Progenitor cell of endocrine pancreas (in vitro differentiated cells): ENCODE measurements around the gene ATG10. TPM values are rescaled to one million over a fixed set of nuclear protein-coding genes. Genes with fewer than 3 reads are reported as not detected.
A peak's percentile ranks its signal among the peaks of the same experiment; 100 is the strongest.
"Not testable (repeated sequence)": the region's sequence is repeated elsewhere in the genome, so short reads cannot be mapped to it uniquely, and the experiment has no call there.

Source experiments
- DNase-seq: peaks from one replicate; pipeline ENCODE4 v3.0.0; 2021; ENCODE audit warnings: low spot score; ENCODE audit not compliant: unreplicated experiment
- H3K27ac Mint-ChIP-seq: 2 replicates; pipeline ENCODE4 v1.8.0; 2021; ENCODE audit warnings: mild to moderate bottlenecking, moderate library complexity, mixed read lengths
- H3K27me3 Mint-ChIP-seq: 2 replicates; pipeline ENCODE4 v1.8.0; 2021; ENCODE audit warnings: mixed read lengths
- H3K36me3 Mint-ChIP-seq: 2 replicates; pipeline ENCODE4 v1.8.0; 2022; ENCODE audit warnings: mixed read lengths; ENCODE audit not compliant: insufficient read depth
- H3K4me1 Mint-ChIP-seq: 2 replicates; pipeline ENCODE4 v1.8.0; 2021; ENCODE audit warnings: low read depth, mixed read lengths
- H3K4me3 Mint-ChIP-seq: 2 replicates; pipeline ENCODE4 v1.8.0; 2021; ENCODE audit warnings: low read depth, mild to moderate bottlenecking, moderate library complexity, mixed read lengths
- H3K9me3 Mint-ChIP-seq: 2 replicates; pipeline ENCODE4 v1.8.0; 2021; ENCODE audit warnings: low read depth, mixed read lengths
- total RNA-seq: library from RNA; stranded (reverse); gene quantifications from 2 replicates; pipeline ENCODE4 v1.2.1, GENCODE V29; 2021
- TF ChIP-seq, protein P1 (sequence below): fragments of 200-600 bp; sonication (generic); IDR thresholded peaks from one replicate; pipeline ENCODE4 v1.5.0; 2021; ENCODE audit warnings: antibody characterized with exemption, mild to moderate bottlenecking; ENCODE audit not compliant: unreplicated experiment

Gene ATG10
- total RNA-seq, 1 donor from 2014 or later: 10.8 TPM

DNA sequence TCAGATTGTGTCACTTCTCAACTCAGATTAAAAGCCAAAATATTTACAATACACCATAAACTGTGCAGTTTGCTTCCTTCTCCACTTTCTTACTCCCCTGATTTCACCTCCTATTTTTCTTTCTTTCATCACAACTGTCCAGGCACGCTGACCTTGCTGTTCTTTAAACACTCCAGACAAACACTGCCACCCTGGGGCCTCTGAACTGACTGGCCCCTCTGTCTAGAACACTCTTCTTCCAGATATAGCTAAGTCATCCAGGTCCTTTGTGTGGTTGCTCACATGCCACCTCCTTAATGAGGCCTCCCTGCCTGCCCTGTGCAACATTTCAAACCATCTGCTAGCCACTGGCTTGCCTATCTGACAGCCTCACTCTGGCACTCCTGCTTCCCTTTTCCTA lies 46.6 kb downstream of the ATG10 start:
- TF ChIP-seq, protein P1, sequence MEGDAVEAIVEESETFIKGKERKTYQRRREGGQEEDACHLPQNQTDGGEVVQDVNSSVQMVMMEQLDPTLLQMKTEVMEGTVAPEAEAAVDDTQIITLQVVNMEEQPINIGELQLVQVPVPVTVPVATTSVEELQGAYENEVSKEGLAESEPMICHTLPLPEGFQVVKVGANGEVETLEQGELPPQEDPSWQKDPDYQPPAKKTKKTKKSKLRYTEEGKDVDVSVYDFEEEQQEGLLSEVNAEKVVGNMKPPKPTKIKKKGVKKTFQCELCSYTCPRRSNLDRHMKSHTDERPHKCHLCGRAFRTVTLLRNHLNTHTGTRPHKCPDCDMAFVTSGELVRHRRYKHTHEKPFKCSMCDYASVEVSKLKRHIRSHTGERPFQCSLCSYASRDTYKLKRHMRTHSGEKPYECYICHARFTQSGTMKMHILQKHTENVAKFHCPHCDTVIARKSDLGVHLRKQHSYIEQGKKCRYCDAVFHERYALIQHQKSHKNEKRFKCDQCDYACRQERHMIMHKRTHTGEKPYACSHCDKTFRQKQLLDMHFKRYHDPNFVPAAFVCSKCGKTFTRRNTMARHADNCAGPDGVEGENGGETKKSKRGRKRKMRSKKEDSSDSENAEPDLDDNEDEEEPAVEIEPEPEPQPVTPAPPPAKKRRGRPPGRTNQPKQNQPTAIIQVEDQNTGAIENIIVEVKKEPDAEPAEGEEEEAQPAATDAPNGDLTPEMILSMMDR: no peak
- peak overlapping the region; percentile 33 for H3K27ac Mint-ChIP-seq
- H3K27me3 Mint-ChIP-seq: no peaks in the 10 kb centered on the region
- H3K4me1 Mint-ChIP-seq: peaks cover 20% of the 10 kb centered on the region
- peaks cover 17% of the 10 kb centered on the region for H3K36me3 Mint-ChIP-seq
- DNase-seq: no peak
- peaks cover 20% of the 10 kb centered on the region for H3K9me3 Mint-ChIP-seq
- H3K4me3 Mint-ChIP-seq: no peak overlapping the region

DNA sequence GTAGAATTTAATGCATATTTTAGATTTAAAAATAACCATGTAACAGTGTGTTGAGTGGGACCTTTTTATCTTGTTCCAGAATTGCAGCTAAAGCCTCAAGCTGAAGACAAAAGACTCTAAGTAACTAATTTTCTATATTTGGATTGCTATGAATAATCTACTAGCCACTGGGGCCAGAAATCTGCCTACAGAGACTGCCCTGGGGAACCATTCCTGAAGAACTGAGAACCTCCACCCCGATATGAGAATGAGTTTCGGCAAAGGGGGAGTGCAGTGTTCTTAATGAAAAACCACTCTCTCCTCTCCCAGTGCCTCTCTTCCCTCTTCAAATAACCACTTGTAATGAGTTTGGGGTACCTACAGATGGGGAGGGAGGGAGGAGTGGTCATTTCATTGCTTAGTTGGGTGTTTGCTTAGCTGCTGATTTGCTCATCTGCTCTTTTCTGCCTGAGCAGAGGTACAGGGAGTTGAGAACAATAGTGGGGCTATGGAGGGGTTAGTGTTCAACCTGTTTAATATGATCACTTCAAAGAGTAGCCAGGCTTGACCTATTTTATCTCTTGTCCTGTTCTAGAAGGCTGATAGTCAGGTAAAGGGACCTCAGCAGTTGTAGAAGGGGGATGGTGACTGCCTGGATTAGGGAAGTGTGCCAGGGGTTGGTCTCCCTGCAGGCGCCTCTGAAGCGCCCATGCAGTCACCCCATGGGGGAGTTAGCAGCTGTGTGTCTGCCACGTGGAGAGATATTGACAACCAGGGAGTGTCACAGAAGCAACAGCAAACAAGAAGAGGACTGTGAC lies 47.7 kb downstream of the ATG10 start:
- no peaks in the 10 kb centered on the region for H3K27me3 Mint-ChIP-seq
- H3K9me3 Mint-ChIP-seq: peaks cover 16% of the 10 kb centered on the region
- H3K4me1 Mint-ChIP-seq: peaks cover 20% of the 10 kb centered on the region
- TF ChIP-seq, protein P1: no peak
- no peak for DNase-seq
- H3K36me3 Mint-ChIP-seq: peaks cover 16% of the 10 kb centered on the region
- no peak overlapping the region for H3K4me3 Mint-ChIP-seq
- peak overlapping the region; percentile 72 for H3K27ac Mint-ChIP-seq

DNA sequence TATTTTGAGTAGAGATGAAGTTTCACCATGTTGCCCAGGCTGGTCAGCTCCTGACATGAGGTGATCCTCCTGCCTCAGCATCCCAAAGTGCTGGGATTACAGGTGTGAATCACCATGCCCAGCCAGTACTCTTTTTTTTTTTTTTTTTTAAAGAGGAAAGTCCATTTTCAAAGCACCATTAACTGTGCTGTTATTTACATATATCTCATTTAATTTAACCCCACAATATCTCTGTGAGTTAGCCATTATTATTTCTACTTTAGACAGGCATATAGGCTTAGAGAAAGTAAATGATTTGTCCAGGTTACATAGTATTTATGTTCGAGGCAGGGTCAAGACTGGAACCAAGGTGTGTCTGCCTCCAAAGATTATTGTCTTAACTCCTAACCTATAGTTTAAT lies 50.7 kb downstream of the ATG10 start:
- Mint-ChIP-seq H3K4me3 (no peak overlapping the region), H3K27me3 (no peaks in the 10 kb centered on the region), H3K27ac (no peak overlapping the region), H3K4me1 (peaks cover 23% of the 10 kb centered on the region), H3K36me3 (peaks cover 1% of the 10 kb centered on the region), H3K9me3 (no peaks in the 10 kb centered on the region)
- no peak for DNase-seq
- TF ChIP-seq, protein P1: no peak

DNA sequence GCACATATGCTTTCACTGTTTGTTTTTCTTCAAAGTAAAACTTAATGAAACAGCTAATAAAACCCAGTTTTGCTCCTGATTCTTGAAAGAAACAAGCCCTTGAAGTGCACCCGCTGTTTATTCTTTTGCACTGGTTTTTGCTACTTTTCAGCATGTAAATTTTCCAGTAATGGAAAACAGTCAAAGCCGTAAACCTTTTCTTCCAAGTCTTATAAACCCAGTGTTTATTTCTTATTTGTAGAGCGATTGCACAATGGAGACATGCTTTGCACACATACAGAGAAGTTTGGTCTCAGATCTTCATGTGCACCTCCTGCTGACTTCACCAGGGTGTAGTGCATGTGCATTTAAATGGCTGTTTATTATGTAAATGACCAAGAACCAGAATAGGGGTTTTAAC lies 51.8 kb downstream of the ATG10 start:
- H3K4me1 Mint-ChIP-seq: peaks cover 16% of the 10 kb centered on the region
- H3K27me3 Mint-ChIP-seq: no peaks in the 10 kb centered on the region
- TF ChIP-seq, protein P1: no peak
- H3K9me3 Mint-ChIP-seq: no peaks in the 10 kb centered on the region
- peaks cover 1% of the 10 kb centered on the region for H3K36me3 Mint-ChIP-seq
- H3K4me3 Mint-ChIP-seq: no peak overlapping the region
- H3K27ac Mint-ChIP-seq: no peak overlapping the region
- DNase-seq: no peak

DNA sequence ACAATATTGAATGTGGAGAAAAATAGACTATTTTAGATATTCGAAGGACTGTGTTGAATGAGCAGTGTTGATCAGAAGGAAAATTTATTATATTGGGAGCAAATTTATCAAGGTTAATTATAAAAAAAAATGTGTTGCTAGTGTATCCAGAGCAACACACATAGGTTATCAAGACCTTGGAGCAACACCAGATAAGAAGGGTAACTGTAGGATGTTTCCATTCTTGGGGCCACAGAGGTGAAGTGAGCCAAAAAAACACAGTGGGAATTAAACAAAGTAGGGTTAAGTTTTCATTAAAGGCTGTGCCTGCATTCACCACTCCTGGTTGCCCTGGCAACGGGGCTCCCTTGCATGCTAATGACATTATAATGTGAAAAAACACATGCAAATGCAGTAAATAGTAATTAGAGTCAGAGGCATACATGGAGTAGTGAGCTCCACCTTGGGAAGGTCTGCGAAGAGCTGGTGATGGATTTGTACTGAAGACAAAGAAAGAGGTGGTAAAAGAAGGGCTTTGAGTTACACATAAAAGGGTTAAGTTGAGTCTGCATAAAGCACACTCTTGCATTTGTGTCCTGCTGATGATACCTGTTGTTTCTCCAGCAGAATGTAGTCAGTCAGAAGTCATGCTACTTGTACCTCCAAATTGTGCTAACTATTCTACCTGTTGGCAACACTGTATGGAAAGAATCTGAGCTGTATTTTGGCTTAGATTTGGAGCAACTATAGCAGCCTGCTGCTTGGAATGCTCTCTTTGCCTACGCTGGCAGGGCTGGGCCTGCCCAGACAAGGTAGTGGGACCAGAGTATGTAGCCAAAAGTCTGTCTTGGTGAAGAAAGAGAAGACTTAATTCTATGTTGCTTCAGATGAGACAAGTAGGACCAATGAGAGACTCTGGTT lies 59.6 kb downstream of the ATG10 start:
- Mint-ChIP-seq H3K4me3 (no peak overlapping the region), H3K9me3 (peaks cover 3% of the 10 kb centered on the region), H3K36me3 (peaks cover 1% of the 10 kb centered on the region), H3K4me1 (peaks cover 4% of the 10 kb centered on the region), H3K27me3 (no peaks in the 10 kb centered on the region), H3K27ac (no peak overlapping the region)
- TF ChIP-seq, protein P1: no peak
- no peak for DNase-seq

DNA sequence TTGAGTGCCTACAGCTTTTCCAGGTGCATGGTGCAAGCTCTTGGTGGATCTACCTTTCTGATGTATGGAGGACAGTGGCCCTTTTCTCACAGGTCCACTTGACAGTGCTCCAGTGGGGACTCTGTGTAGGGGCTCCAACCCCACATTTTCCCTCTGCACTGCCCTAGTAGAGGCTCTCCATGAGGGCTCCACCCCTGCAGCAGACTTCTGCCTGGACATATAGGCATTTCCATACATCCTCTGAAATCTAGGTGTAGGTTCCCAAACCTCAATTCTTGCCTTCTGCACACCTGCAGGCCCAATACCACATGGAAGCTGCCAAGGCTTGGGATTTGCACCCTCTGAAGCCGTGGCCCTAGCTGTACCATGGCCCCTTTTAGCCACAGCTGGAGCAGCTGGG lies 71.1 kb downstream of the ATG10 start:
- H3K27me3 Mint-ChIP-seq, H3K4me3 Mint-ChIP-seq, DNase-seq, H3K4me1 Mint-ChIP-seq, H3K27ac Mint-ChIP-seq: not testable (repeated sequence)
- Mint-ChIP-seq H3K9me3 (peaks cover 21% of the 10 kb centered on the region), H3K36me3 (peaks cover 20% of the 10 kb centered on the region)
